Right lobe of liver (tissue), 6 donors: ENCODE results near the gene EDIL3. TPM values are rescaled to one million over a fixed set of nuclear protein-coding genes. Genes with fewer than 3 reads are reported as not detected.

Source experiments
- ATAC-seq, 4 donors: fragments of 200-7000 bp; cut with Tn5 transposase; one replicate each; pipeline ENCODE4 v1.9.1; 2020; ENCODE audit warnings: mild to moderate bottlenecking in 4 of 4, moderate library complexity in 4 of 4
- DNase-seq, 3 donors: peaks; one replicate each; pipeline ENCODE4 v3.0.0-alpha.2; 2020
- H3K27ac ChIP-seq, 3 donors: fragments of 200-600 bp; one replicate each; pipeline ENCODE4 v1.8.0; 2022
- H3K27me3 ChIP-seq, 2 donors: fragments of 200-600 bp; one replicate each; pipeline ENCODE4 v1.8.0; 2022
- H3K36me3 ChIP-seq, 4 donors: fragments of 200-600 bp; sonication (generic) in 1 of 4; one replicate each; pipeline versions ENCODE4 v1.5.1 to v1.8.0; 2017 to 2022; ENCODE audit warnings: control low read depth in 1 of 4
- H3K4me1 ChIP-seq, 4 donors: fragments of 200-600 bp; sonication (generic) in 1 of 4; one replicate each; pipeline versions ENCODE4 v1.5.1 to v1.8.0; 2017 to 2022; ENCODE audit warnings: control low read depth in 1 of 4
- H3K4me3 ChIP-seq, 3 donors: fragments of 200-600 bp; one replicate each; pipeline ENCODE4 v1.8.0; 2022
- H3K9me3 ChIP-seq, 4 donors: fragments of 200-600 bp; sonication (generic) in 1 of 4; one replicate each; pipeline versions ENCODE4 v1.5.1 to v1.8.0; 2017 to 2022; ENCODE audit warnings: control low read depth in 1 of 4
- POLR2A ChIP-seq: fragments of 450-650 bp; IDR thresholded peaks from one replicate; pipeline ENCODE4 v1.6.1; 2017; ENCODE audit warnings: antibody characterized with exemption, mild to moderate bottlenecking
- WGBS: methylation state at CpG from one replicate; pipeline ENCODE4 v1.1.6; 2018; ENCODE audit warnings: low coverage, low lambda C conversion rate; ENCODE audit not compliant: insufficient coverage; ENCODE audit errors: missing lambda C conversion rate; 5-methylcytosine and 5-hydroxymethylcytosine counted together
- intact Hi-C, 2 donors: fragments of 100-400 bp; cut with DNase I; formaldehyde crosslinking; loops; one replicate each; pipeline versions ENCODE4 v1.11.2 to v1.14.1; 2022
- total RNA-seq, 6 experiments: library from RNA; depleted of rRNA in 2 of 6; stranded (reverse); fragments of >200 nt in 2 of 6; fragmentation: NEBNext Ultra II Directional in 3 of 6; extraction: Animal tissue kit (Norgen Biotek cat#: 25700) in 3 of 6; gene quantifications; one replicate each; pipeline versions ENCODE4 v1.1.0 to v1.2.4, GENCODE V29; 2016 to 2023
- TF ChIP-seq, protein P1 (sequence below), 4 donors: fragments of 200-600 bp in 3 of 4; fragments of 450-650 bp in 1 of 4; IDR thresholded peaks; one replicate each; pipeline versions ENCODE4 v1.5.1 to v1.8.0; 2016 to 2022; ENCODE audit warnings: antibody characterized with exemption in 4 of 4, mild to moderate bottlenecking in 2 of 4
- donor health status: DM: no; HTN: yes; CAD: no.
- donor health status: DM: no; HTN: no; CAD: no.
- donor health status: DM: no; HTN: no; CAD: no.
- donor health status: DM: no; HTN: yes; CAD: no.
- donor health status: DM: no; HTN: yes; CAD: no.

EDIL3 gene
- total RNA-seq, 6 experiments from 2014 or later = 0.61 to 0.84 (median 0.68) TPM; not detected in 3

- no peak overlapping the region for H3K27ac ChIP-seq
- TF ChIP-seq POLR2A = no peak
- TF ChIP-seq, protein P1, sequence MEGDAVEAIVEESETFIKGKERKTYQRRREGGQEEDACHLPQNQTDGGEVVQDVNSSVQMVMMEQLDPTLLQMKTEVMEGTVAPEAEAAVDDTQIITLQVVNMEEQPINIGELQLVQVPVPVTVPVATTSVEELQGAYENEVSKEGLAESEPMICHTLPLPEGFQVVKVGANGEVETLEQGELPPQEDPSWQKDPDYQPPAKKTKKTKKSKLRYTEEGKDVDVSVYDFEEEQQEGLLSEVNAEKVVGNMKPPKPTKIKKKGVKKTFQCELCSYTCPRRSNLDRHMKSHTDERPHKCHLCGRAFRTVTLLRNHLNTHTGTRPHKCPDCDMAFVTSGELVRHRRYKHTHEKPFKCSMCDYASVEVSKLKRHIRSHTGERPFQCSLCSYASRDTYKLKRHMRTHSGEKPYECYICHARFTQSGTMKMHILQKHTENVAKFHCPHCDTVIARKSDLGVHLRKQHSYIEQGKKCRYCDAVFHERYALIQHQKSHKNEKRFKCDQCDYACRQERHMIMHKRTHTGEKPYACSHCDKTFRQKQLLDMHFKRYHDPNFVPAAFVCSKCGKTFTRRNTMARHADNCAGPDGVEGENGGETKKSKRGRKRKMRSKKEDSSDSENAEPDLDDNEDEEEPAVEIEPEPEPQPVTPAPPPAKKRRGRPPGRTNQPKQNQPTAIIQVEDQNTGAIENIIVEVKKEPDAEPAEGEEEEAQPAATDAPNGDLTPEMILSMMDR (IDR thresholded peaks at IDR 0.05) = no peak
- intact Hi-C loops = no loop called here
- no peaks in the 10 kb centered on the region for H3K36me3 ChIP-seq
- DNase-seq (no peak), ATAC-seq (no peak)
- H3K4me1 ChIP-seq = no peaks in the 10 kb centered on the region
- H3K4me3 ChIP-seq = no peak overlapping the region
- WGBS = 78% methylated on average over 3 of the region's 3 CpGs
- no peaks in the 10 kb centered on the region for H3K27me3 ChIP-seq
- H3K9me3 ChIP-seq = no peaks in the 10 kb centered on the region
Measured at GRCh38 chr5:84242286-84242685, 142.4 kb downstream of the EDIL3 start.

GRCh38 chr5:84239494-84239893 lies 145.2 kb downstream of the EDIL3 start:
- H3K9me3 ChIP-seq = no peaks in the 10 kb centered on the region
- no peaks in the 10 kb centered on the region for H3K4me1 ChIP-seq
- no peak for ATAC-seq
- no peak for DNase-seq
- no peak overlapping the region for H3K27ac ChIP-seq
- TF ChIP-seq POLR2A = no peak
- TF ChIP-seq, protein P1 (IDR thresholded peaks at IDR 0.05) = no peak
- no peak overlapping the region for H3K4me3 ChIP-seq
- no peaks in the 10 kb centered on the region for H3K36me3 ChIP-seq
- intact Hi-C loops = no loop called here
- no peaks in the 10 kb centered on the region for H3K27me3 ChIP-seq
- 47% methylated on average over 2 of the region's 2 CpGs for WGBS

GRCh38 chr5:84237126-84237525 lies 147.6 kb downstream of the EDIL3 start:
- ATAC-seq = no peak
- H3K36me3 ChIP-seq = no peaks in the 10 kb centered on the region
- H3K9me3 ChIP-seq = no peaks in the 10 kb centered on the region
- H3K27ac ChIP-seq = no peak overlapping the region
- H3K4me3 ChIP-seq = no peak overlapping the region
- no peak for TF ChIP-seq POLR2A
- TF ChIP-seq, protein P1 (IDR thresholded peaks at IDR 0.05) = no peak
- no peak for DNase-seq
- intact Hi-C loops = no loop called here
- H3K27me3 ChIP-seq = no peaks in the 10 kb centered on the region
- no peaks in the 10 kb centered on the region for H3K4me1 ChIP-seq

GRCh38 chr5:84231433-84231832 lies 153.2 kb downstream of the EDIL3 start:
- ATAC-seq (no peak), DNase-seq (no peak)
- intact Hi-C loops = no loop called here
- H3K27me3 ChIP-seq = no peaks in the 10 kb centered on the region
- 77% methylated on average over 7 of the region's 7 CpGs for WGBS
- H3K36me3 ChIP-seq = no peaks in the 10 kb centered on the region
- H3K4me3 ChIP-seq = no peak overlapping the region
- no peak for TF ChIP-seq POLR2A
- H3K27ac ChIP-seq = no peak overlapping the region
- no peaks in the 10 kb centered on the region for H3K4me1 ChIP-seq
- H3K9me3 ChIP-seq = no peaks in the 10 kb centered on the region

DNA sequence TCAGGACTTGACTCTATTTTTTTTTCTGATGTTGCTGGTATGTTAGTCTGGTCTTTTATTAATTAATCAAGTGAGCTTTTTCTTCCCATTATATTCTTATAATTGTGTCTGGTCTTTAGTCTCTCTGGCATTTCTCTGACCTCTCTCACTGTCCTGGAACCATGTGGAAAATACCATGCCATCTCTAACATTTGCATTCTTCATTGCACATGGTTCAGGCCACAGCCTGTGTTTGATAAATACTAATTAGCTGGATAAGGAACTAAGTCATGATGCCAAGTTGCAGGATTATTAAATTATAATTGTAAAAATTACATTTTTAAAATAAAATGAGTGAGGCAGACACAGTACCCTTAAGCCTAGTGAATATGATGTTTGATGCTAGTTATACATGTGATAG lies 155.6 kb downstream of the EDIL3 start:
- Histone ChIP-seq H3K36me3 (no peaks in the 10 kb centered on the region), H3K27ac (no peak overlapping the region), H3K4me3 (no peak overlapping the region), H3K9me3 (no peaks in the 10 kb centered on the region), H3K4me1 (no peaks in the 10 kb centered on the region), H3K27me3 (no peaks in the 10 kb centered on the region)
- TF ChIP-seq POLR2A = no peak
- TF ChIP-seq, protein P1 (IDR thresholded peaks at IDR 0.05) = no peak
- ATAC-seq (no peak), DNase-seq (no peak)
- intact Hi-C loops = no loop called here
